ENCODE data around the gene ASNSD1.

DNA sequence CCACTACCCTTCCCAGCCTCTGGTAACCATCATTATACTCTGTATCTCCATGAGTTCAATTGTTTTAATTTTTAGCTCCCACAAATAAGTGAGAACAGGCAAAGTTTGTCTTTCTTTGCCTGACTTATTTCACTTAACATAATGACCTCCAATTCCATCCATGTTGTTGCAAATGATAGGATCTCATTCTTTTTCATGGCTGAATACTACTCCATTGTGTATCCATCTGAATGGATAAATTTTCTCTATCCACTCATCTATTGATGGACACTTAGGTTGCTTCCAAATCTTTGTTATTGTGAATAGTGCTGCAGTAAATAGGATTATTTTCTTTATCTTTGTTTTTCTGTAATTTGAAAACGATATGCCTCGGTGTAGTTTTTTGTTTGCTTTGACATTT is 39.4 kb downstream of the ASNSD1 start:
- TF ChIP-seq, protein P1, sequence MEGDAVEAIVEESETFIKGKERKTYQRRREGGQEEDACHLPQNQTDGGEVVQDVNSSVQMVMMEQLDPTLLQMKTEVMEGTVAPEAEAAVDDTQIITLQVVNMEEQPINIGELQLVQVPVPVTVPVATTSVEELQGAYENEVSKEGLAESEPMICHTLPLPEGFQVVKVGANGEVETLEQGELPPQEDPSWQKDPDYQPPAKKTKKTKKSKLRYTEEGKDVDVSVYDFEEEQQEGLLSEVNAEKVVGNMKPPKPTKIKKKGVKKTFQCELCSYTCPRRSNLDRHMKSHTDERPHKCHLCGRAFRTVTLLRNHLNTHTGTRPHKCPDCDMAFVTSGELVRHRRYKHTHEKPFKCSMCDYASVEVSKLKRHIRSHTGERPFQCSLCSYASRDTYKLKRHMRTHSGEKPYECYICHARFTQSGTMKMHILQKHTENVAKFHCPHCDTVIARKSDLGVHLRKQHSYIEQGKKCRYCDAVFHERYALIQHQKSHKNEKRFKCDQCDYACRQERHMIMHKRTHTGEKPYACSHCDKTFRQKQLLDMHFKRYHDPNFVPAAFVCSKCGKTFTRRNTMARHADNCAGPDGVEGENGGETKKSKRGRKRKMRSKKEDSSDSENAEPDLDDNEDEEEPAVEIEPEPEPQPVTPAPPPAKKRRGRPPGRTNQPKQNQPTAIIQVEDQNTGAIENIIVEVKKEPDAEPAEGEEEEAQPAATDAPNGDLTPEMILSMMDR (IDR thresholded peaks at IDR 0.05), result no peak
- TF ChIP-seq POLR2A (IDR thresholded peaks at IDR 0.05), result no peak

Data from right lobe of liver (tissue), 4 donors.